ENCODE results near the gene ANTKMT. TPM values are rescaled to one million over a fixed set of nuclear protein-coding genes. Genes with fewer than 3 reads are reported as not detected.

Gene ANTKMT
- total RNA-seq, 6 experiments from 2014 or later, result 19.7 to 56.0 (median 28.2) TPM

DNA sequence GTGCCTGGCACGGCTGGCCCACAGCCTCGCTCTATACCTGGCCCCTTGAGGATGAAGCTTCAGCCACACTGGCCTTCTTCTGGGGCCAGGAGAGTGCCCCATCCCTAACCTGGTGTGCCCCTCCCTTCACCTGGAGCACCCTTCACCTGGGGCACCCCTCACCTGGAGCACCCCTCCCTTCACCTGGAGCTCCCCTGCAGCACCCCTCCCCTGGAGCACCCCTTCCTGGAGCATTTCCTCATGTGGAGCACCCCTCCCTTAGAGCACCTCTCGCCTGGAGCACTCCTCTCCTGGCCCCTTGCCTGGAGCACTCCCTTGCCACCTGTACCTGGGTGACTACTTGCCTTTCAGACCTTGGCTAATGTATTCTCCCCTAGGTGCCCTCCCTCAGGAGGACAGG, 12.9 kb upstream of the ANTKMT start:
- no peak for TF ChIP-seq POLR2A (IDR thresholded peaks at IDR 0.05)
- TF ChIP-seq, protein P1, sequence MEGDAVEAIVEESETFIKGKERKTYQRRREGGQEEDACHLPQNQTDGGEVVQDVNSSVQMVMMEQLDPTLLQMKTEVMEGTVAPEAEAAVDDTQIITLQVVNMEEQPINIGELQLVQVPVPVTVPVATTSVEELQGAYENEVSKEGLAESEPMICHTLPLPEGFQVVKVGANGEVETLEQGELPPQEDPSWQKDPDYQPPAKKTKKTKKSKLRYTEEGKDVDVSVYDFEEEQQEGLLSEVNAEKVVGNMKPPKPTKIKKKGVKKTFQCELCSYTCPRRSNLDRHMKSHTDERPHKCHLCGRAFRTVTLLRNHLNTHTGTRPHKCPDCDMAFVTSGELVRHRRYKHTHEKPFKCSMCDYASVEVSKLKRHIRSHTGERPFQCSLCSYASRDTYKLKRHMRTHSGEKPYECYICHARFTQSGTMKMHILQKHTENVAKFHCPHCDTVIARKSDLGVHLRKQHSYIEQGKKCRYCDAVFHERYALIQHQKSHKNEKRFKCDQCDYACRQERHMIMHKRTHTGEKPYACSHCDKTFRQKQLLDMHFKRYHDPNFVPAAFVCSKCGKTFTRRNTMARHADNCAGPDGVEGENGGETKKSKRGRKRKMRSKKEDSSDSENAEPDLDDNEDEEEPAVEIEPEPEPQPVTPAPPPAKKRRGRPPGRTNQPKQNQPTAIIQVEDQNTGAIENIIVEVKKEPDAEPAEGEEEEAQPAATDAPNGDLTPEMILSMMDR (IDR thresholded peaks at IDR 0.05), result no peak
- no peak overlapping the region for H3K27ac ChIP-seq
- ATAC-seq (no peak), DNase-seq (no peak)
- intact Hi-C loops (cut with DNase I), result loop anchor here in 1 of 2 donors (5.0 kb wide), 1 partner anchor 74 kb away; no protein-coding TSS in a partner anchor
- no peaks in the 10 kb centered on the region for H3K9me3 ChIP-seq
- no peaks in the 10 kb centered on the region for H3K27me3 ChIP-seq
- no peak overlapping the region for H3K4me3 ChIP-seq
- H3K36me3 ChIP-seq, result no peaks in the 10 kb centered on the region
- 38% methylated on average over 2 of the region's 3 CpGs for WGBS (ENCODE audit: insufficient coverage, low coverage, low lambda C conversion rate, missing lambda C conversion rate)
- no peaks in the 10 kb centered on the region for H3K4me1 ChIP-seq

DNA sequence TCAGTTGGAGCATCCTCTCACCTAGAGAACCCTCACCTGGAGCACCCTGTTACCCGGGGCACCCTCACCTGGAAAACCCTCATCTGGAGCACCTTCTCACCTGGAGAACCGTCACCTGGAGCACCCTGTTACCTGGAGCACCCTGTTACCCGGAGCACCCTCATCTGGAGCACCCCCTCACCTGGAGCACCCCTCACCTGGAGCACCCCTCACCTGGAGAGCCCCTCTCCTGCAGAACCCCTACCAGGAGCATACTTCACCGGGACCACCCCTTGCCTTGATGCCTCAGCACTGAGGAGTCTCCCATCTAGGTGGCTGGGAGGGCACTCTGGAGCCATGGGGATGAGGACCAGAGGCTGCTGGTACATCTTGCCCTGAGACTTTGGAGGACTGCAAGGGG, 12.0 kb upstream of the ANTKMT start:
- Histone ChIP-seq H3K36me3 (no peaks in the 10 kb centered on the region), H3K9me3 (no peaks in the 10 kb centered on the region), H3K4me3 (no peak overlapping the region), H3K4me1 (no peaks in the 10 kb centered on the region), H3K27me3 (no peaks in the 10 kb centered on the region), H3K27ac (no peak overlapping the region)
- DNase-seq (no peak), ATAC-seq (no peak)
- no peak for TF ChIP-seq POLR2A (IDR thresholded peaks at IDR 0.05)
- TF ChIP-seq, protein P1 (IDR thresholded peaks at IDR 0.05), result no peak
- intact Hi-C loops (cut with DNase I), result loop anchor here in 1 of 2 donors (5.0 kb wide), 1 partner anchor 73 kb away; no protein-coding TSS in a partner anchor
- no CpG with 5 or more reads among the region's 4 CpGs for WGBS (ENCODE audit: insufficient coverage, low coverage, low lambda C conversion rate, missing lambda C conversion rate)

DNA sequence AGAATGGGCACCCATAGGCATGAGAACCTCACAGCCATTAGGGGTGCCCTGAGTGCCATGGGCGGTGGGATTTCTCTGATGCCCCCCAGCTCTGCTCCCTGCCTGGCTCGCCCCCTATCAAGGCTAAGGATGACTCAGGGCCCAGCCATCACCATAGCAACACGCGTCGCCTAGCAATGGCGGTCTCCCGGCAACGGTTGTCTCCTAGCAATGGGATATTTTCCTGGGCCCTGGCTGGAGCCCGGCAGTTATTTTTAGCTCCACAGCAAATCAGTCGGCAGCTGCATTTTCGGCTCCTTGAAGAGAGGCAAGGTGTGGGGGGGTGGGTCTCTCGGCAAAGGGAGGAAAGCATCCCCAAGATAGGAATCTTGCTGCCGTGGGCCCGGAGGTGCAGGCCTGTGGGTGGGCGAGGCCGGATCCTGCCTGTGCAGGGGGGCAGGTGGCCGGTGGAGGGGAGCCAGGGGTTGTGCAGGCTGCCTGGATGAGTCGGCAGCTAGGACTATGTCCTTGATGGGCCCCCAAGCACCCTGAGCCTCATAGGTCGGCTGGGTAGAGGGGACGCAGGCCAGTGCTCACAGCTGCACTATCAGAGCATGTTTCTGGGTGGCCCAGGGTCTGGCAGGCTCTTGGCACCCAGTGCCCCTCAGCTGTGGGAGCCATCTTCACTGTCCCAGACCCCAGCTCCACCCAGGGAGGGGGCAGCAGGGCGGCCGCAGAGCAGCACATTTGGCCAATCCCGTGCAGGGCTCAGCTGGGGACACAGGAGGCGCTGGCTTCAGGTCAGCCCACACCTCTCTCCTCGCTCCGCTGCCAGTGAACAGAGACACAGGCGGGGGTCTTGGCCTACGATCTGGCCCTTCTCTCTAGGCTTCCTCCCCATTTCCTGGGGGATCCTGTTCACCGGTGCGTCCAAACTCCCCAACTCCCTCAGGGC, 11.1 kb upstream of the ANTKMT start:
- no peak for DNase-seq
- H3K36me3 ChIP-seq, result no peaks in the 10 kb centered on the region
- H3K27me3 ChIP-seq, result no peaks in the 10 kb centered on the region
- intact Hi-C loops (cut with DNase I), result loop anchor here (5.0 kb wide), 3 partner anchors 72 to 342 kb away; partner anchors contain the start of genes CHTF18 (in 1 of the 2) and RPUSD1 (in 1 of the 2)
- peaks cover 0 to 5% (median 0%) of the 10 kb centered on the region in 4 donors for H3K4me1 ChIP-seq
- H3K4me3 ChIP-seq, result no peak overlapping the region
- WGBS (ENCODE audit: insufficient coverage, low coverage, low lambda C conversion rate, missing lambda C conversion rate), result 19% methylated on average over 10 of the region's 30 CpGs
- no peaks in the 10 kb centered on the region for H3K9me3 ChIP-seq
- ATAC-seq, result no peak
- no peak for TF ChIP-seq POLR2A (IDR thresholded peaks at IDR 0.05)
- TF ChIP-seq, protein P1 (IDR thresholded peaks at IDR 0.05), result no peak
- no peak overlapping the region for H3K27ac ChIP-seq

DNA sequence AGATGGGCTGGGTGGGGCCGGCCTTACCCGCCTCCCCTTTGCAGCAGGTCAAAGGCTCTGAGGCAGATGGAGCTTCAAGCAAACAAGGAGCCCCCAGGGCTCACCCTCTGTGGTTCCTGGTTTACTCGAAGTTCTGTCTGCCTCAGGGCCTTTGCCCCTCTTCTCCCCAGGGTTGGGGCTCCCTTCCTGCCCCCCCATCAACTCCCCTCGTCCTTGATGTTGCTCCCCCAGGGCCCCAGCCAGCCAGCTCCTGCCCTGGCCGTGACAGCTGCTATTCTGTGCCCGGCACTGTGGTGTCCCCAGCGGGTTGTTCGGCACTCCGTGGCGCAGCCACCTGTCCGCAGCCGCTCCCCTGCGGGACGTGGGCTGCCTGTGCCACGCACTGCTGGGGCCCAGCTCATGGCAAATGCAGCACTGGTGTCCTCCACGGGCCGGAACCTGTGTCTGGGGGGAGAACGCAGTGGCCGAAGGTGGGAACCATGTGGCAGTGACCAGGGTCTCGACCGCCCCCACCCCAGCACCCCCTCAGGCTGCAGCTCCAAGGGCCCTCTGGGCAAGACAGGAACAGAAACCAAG, 10.4 kb upstream of the ANTKMT start:
- H3K4me3 ChIP-seq, result no peak overlapping the region
- H3K4me1 ChIP-seq, result peaks cover 0 to 9% (median 0%) of the 10 kb centered on the region in 4 donors
- TF ChIP-seq POLR2A (IDR thresholded peaks at IDR 0.05), result no peak
- TF ChIP-seq, protein P1 (IDR thresholded peaks at IDR 0.05), result no peak
- no peak overlapping the region for H3K27ac ChIP-seq
- no peak for ATAC-seq
- DNase-seq, result no peak
- no peaks in the 10 kb centered on the region for H3K36me3 ChIP-seq
- WGBS (ENCODE audit: insufficient coverage, low coverage, low lambda C conversion rate, missing lambda C conversion rate), result 20% methylated on average over 1 of the region's 21 CpGs
- intact Hi-C loops (cut with DNase I), result loop anchor here (5.0 kb wide), 2 partner anchors 77 to 342 kb away; partner anchors contain the start of genes CHTF18 (in 1 of the 2) and RPUSD1 (in 1 of the 2)
- H3K27me3 ChIP-seq, result no peaks in the 10 kb centered on the region
- no peaks in the 10 kb centered on the region for H3K9me3 ChIP-seq
